GM23248 (cell line): ENCODE results near the gene RAD51D. TPM values are rescaled to one million over a fixed set of nuclear protein-coding genes. Genes with fewer than 3 reads are reported as not detected.
"Not testable (repeated sequence)": the region's sequence is repeated elsewhere in the genome, so short reads cannot be mapped to it uniquely, and the experiment has no call there.

Experiments
- DNase-seq: peaks from one replicate; pipeline ENCODE4 v3.0.0-alpha.2; 2015
- H2AFZ ChIP-seq: fragments of 200-600 bp; sonication (generic); 2 replicates; pipeline ENCODE4 v1.6.1; 2016; ENCODE audit warnings: antibody characterized with exemption
- H3F3A ChIP-seq: fragments of 200-600 bp; sonication (generic); 2 replicates; pipeline ENCODE4 v1.6.1; 2016; ENCODE audit warnings: mild to moderate bottlenecking, antibody characterized with exemption, mixed run types; ENCODE audit not compliant: insufficient read depth
- H3K27ac ChIP-seq: fragments of 200-600 bp; sonication (generic); 2 replicates; pipeline ENCODE4 v1.5.1; 2016; ENCODE audit warnings: mild to moderate bottlenecking
- H3K27me3 ChIP-seq: fragments of 200-600 bp; sonication (generic); replicated peaks from 2 replicates; pipeline ENCODE4 v1.6.1; 2016; ENCODE audit warnings: mild to moderate bottlenecking; ENCODE audit not compliant: insufficient read depth
- H3K36me3 ChIP-seq: fragments of 200-600 bp; sonication (generic); 2 replicates; pipeline ENCODE4 v1.6.1; 2016; ENCODE audit warnings: low read depth, mild to moderate bottlenecking
- H3K4me1 ChIP-seq: fragments of 200-600 bp; sonication (generic); 2 replicates; pipeline ENCODE4 v1.6.1; 2016; ENCODE audit warnings: mild to moderate bottlenecking; ENCODE audit not compliant: insufficient read depth
- H3K4me2 ChIP-seq: fragments of 200-600 bp; sonication (generic); one replicate; pipeline ENCODE4 v1.6.1; 2016; ENCODE audit warnings: mild to moderate bottlenecking; ENCODE audit not compliant: unreplicated experiment
- H3K4me3 ChIP-seq: fragments of 200-600 bp; sonication (generic); 2 replicates; pipeline ENCODE4 v1.5.1; 2016; ENCODE audit warnings: mild to moderate bottlenecking
- H3K79me2 ChIP-seq: fragments of 200-600 bp; sonication (generic); 2 replicates; pipeline ENCODE4 v1.6.1; 2016; ENCODE audit warnings: mild to moderate bottlenecking; ENCODE audit not compliant: insufficient read depth
- H3K9ac ChIP-seq: fragments of 200-600 bp; sonication (generic); 2 replicates; pipeline ENCODE4 v1.6.1; 2016; ENCODE audit warnings: mild to moderate bottlenecking
- H3K9me2 ChIP-seq: fragments of 200-600 bp; sonication (generic); 2 replicates; pipeline ENCODE4 v1.6.1; 2016; ENCODE audit warnings: mixed run types, mild to moderate bottlenecking, moderate library complexity; ENCODE audit not compliant: insufficient read depth
- H3K9me3 ChIP-seq: fragments of 200-600 bp; sonication (generic); one replicate; pipeline ENCODE4 v1.6.1; 2017; ENCODE audit warnings: low read depth
- H4K20me1 ChIP-seq: fragments of 200-600 bp; sonication (generic); 2 replicates; pipeline ENCODE4 v1.6.0; 2016; ENCODE audit not compliant: insufficient read depth
- EZH2 ChIP-seq: fragments of 200-600 bp; sonication (generic); IDR thresholded peaks from 2 replicates; pipeline ENCODE4 v1.6.1; 2018; ENCODE audit warnings: antibody characterized with exemption, mild to moderate bottlenecking; ENCODE audit not compliant: insufficient read depth, poor library complexity, severe bottlenecking
- EZH2phosphoT487 ChIP-seq: fragments of 200-600 bp; sonication (generic); IDR thresholded peaks from 2 replicates; pipeline ENCODE4 v1.6.1; 2018; ENCODE audit warnings: antibody characterized with exemption, moderate library complexity, mild to moderate bottlenecking, low read depth; ENCODE audit not compliant: insufficient read depth
- WGBS, 2 experiments: methylation state at CpG; one replicate each; pipeline ENCODE4 v1.1.6; 2015 to 2017; ENCODE audit warnings: low lambda C conversion rate in 2 of 2, low coverage in 1 of 2; ENCODE audit errors: missing lambda C conversion rate in 2 of 2; 5-methylcytosine and 5-hydroxymethylcytosine counted together
- in situ Hi-C: fragments of 300-500 bp; cut with MboI; formaldehyde crosslinking; loops from 2 replicates; pipeline ENCODE4 v1.15.0; 2020
- polyA plus RNA-seq: library from polyadenylated mRNA; unstranded; fragments of >200 nt; fragmentation: Nextera tagmentation; extraction: Ambion mirVana; gene quantifications from 2 replicates; pipeline ENCODE4 v1.2.1, GENCODE V29; 2016
- total RNA-seq: library from RNA; depleted of rRNA; stranded (reverse); fragments of >200 nt; shearing (Covaris generic); gene quantifications from 2 replicates; pipeline ENCODE4 v1.2.3, GENCODE V29; 2014

RAD51D gene
- total and polyA plus RNA-seq, 2 experiments from 2014 or later, result 7.7 to 9.9 TPM

DNA sequence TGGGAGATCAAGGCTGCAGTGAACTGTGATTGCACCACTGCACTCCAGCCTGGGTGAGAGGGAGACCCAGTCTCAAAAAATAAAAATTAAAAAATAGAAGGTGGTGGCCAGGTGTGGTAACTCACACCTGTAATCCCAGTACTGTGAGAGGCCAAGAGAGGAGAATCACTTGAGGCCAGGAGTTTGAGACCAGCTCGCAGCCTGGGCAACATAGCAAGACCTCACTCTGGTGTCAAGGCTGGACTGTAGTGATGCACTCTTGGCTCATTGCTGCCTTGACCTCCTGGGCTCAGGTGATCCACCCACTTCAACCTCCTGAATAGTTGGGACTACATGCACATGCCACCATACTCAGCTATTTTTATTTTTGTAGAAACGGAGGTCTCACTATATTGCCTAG is 69.5 kb downstream of the RAD51D start:
- H3K27ac ChIP-seq, result no peak overlapping the region
- H3K79me2 ChIP-seq, result peaks cover 17% of the 10 kb centered on the region
- no peaks in the 10 kb centered on the region for H3K27me3 ChIP-seq
- H3K36me3 ChIP-seq, result no peaks in the 10 kb centered on the region
- H2AFZ ChIP-seq, result no peak overlapping the region
- peaks cover 31% of the 10 kb centered on the region for H3K4me1 ChIP-seq
- no peak overlapping the region for H3K9ac ChIP-seq
- H4K20me1 ChIP-seq, result no peaks in the 10 kb centered on the region
- in situ Hi-C loops, result no loop called here
- H3K4me2 ChIP-seq, result no peak overlapping the region
- no peak for DNase-seq
- no peaks in the 10 kb centered on the region for H3K9me2 ChIP-seq
- TF ChIP-seq EZH2 (no peak), EZH2phosphoT487 (no peak)
- peaks cover 40% of the 10 kb centered on the region for H3F3A ChIP-seq
- WGBS, 2 experiments, result 95 to 100% methylated on average over 2 of the region's 2 CpGs
- H3K4me3 ChIP-seq, result no peak overlapping the region
- no peaks in the 10 kb centered on the region for H3K9me3 ChIP-seq

DNA sequence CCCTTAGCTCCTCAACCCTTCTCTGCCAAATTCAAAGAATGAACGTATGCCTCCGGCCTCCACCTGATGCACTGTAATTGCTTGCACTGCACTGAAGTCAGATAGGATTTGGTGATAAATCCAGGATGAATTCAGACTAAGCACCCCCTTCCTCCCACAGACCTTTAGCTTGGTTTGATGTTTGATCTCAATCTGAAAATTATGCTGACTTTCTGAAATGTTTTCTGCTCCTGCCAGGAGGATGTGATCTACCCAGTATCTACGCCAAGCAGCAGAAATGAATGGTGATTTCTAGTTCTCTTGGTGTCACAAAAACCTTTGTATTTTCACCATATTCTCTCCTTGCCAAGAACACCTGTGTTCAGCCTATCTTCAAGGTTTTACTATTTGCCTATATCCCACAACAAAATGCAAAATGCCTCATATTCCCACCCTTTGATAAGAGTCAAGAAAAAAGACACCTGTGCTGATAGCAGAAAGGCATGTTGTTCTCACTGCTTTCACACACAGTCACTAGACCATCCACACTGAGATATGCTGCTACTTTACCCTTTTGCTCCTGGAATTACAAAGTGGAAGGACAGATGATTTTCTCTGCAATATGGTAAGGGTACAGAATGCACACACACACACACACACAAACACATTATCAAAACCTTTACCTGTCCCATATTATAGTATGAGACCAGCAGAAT is 70.8 kb downstream of the RAD51D start:
- H3K9me3 ChIP-seq, result no peaks in the 10 kb centered on the region
- no peaks in the 10 kb centered on the region for H4K20me1 ChIP-seq
- no peak for DNase-seq
- peaks cover 23% of the 10 kb centered on the region for H3K79me2 ChIP-seq
- H3K4me2 ChIP-seq, result no peak overlapping the region
- in situ Hi-C loops, result no loop called here
- no peak overlapping the region for H3K4me3 ChIP-seq
- no peaks in the 10 kb centered on the region for H3K36me3 ChIP-seq
- peaks cover 31% of the 10 kb centered on the region for H3K4me1 ChIP-seq
- no peak overlapping the region for H2AFZ ChIP-seq
- no peak overlapping the region for H3K27ac ChIP-seq
- no peaks in the 10 kb centered on the region for H3K9me2 ChIP-seq
- H3F3A ChIP-seq, result peaks cover 40% of the 10 kb centered on the region
- WGBS, 2 experiments, result 97 to 100% methylated on average over 3 of the region's 3 CpGs
- TF ChIP-seq EZH2phosphoT487, result no peak
- no peak for TF ChIP-seq EZH2
- no peaks in the 10 kb centered on the region for H3K27me3 ChIP-seq
- no peak overlapping the region for H3K9ac ChIP-seq

DNA sequence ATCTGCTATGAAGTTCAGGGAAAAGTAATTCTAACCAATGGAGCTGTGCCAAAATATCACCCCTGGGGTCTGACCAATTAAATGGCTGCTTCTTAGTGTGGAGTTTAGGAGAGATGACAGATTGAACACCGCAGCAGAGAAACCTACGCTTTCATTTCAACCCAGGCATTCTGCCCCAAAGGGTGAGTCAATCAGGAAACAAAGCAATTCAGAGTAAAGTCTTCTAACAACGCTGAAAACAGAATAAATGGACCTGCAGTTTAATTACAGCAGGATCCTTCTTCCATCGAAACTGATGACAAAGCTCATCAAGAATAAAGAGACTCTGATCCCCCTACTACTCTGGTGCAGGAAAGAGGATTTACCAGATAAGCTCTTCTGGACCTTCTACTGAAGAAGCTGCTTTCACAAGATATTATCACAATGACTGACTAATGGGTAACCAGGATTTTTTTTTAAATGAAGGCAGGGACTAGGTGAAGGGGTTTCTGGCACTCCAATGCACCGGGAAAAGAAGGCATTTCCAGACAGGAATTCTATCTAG is 72.8 kb downstream of the RAD51D start:
- no peaks in the 10 kb centered on the region for H4K20me1 ChIP-seq
- TF ChIP-seq EZH2phosphoT487, result no peak
- no peak for TF ChIP-seq EZH2
- no peaks in the 10 kb centered on the region for H3K9me2 ChIP-seq
- WGBS, 2 experiments, result 72 to 81% methylated on average over 5 of the region's 5 CpGs
- H3K4me3 ChIP-seq, result no peak overlapping the region
- H3K9me3 ChIP-seq, result no peaks in the 10 kb centered on the region
- H3K27ac ChIP-seq, result no peak overlapping the region
- H3K27me3 ChIP-seq, result no peaks in the 10 kb centered on the region
- H3K9ac ChIP-seq, result no peak overlapping the region
- H3K36me3 ChIP-seq, result no peaks in the 10 kb centered on the region
- H3F3A ChIP-seq, result peaks cover 24% of the 10 kb centered on the region
- H2AFZ ChIP-seq, result no peak overlapping the region
- H3K4me2 ChIP-seq, result peak overlapping the region; percentile 3
- H3K79me2 ChIP-seq, result peaks cover 23% of the 10 kb centered on the region
- peaks cover 18% of the 10 kb centered on the region for H3K4me1 ChIP-seq
- peak; percentile 56 for DNase-seq
- in situ Hi-C loops, result no loop called here

GRCh38 chr17:35046245-35046644 is 73.4 kb downstream of the RAD51D start:
- H3K27ac ChIP-seq, result no peak overlapping the region
- H3K9me2 ChIP-seq, result no peaks in the 10 kb centered on the region
- H4K20me1 ChIP-seq, result no peaks in the 10 kb centered on the region
- no peaks in the 10 kb centered on the region for H3K36me3 ChIP-seq
- H3K9ac ChIP-seq, result no peak overlapping the region
- no peaks in the 10 kb centered on the region for H3K27me3 ChIP-seq
- peaks cover 19% of the 10 kb centered on the region for H3F3A ChIP-seq
- in situ Hi-C loops, result no loop called here
- H2AFZ ChIP-seq, result no peak overlapping the region
- WGBS, 2 experiments, result 97 to 99% methylated on average over 4 of the region's 4 CpGs
- H3K4me3 ChIP-seq, result no peak overlapping the region
- no peaks in the 10 kb centered on the region for H3K9me3 ChIP-seq
- H3K79me2 ChIP-seq, result peaks cover 23% of the 10 kb centered on the region
- H3K4me1 ChIP-seq, result peaks cover 13% of the 10 kb centered on the region; the same call in 1 of the 2 replicates
- no peak overlapping the region for H3K4me2 ChIP-seq
- TF ChIP-seq EZH2phosphoT487 (no peak), EZH2 (no peak)
- DNase-seq, result no peak

DNA sequence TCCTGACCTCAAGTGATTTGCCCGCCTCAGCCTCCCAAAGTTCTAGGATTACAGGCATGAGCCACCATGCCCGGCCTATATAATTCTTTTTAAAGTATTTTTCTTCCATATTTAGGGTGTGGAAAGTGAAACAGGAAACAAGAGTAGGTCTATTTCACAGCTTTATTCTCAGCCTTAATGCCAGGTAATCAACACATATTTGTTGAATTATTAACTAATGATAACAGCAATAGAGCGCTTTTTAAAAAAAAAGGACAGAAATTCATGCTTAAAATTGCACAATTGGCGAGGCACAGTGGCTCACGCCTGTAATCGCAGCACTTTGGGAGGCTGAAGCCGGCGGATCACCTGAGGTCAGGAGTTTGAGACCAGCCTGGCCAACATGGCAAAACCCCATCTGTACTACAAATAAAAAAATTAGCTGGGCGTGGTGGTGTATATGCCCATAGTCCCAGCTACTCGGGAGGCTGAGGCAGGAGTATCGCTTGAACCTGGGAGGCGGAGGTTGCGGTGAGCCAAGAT is 74.1 kb downstream of the RAD51D start:
- H3K9ac ChIP-seq, H3K4me2 ChIP-seq, in situ Hi-C loops, H3K36me3 ChIP-seq, H3K27ac ChIP-seq, DNase-seq, H3K9me3 ChIP-seq, H3K9me2 ChIP-seq, H2AFZ ChIP-seq, H3K4me3 ChIP-seq, H4K20me1 ChIP-seq, H3K4me1 ChIP-seq, H3K27me3 ChIP-seq: not testable (repeated sequence)
- Histone ChIP-seq H3F3A (peaks cover 14% of the 10 kb centered on the region; the same call in 1 of the 2 replicates), H3K79me2 (peaks cover 23% of the 10 kb centered on the region)
- 95 to 99% methylated on average over 12 to 13 of the region's 13 CpGs for WGBS, 2 experiments
